Glutamatergic neuron (in vitro differentiated cells): ENCODE data around the gene IFITM1. TPM values are rescaled to one million over a fixed set of nuclear protein-coding genes. Genes with fewer than 3 reads are reported as not detected.
"Not testable (repeated sequence)": the region's sequence is repeated elsewhere in the genome, so short reads cannot be mapped to it uniquely, and the experiment has no call there.

Experiments used
- DNase-seq: peaks from one replicate; pipeline ENCODE4 v3.0.0; 2022
- H3K27ac Mint-ChIP-seq: one replicate; pipeline ENCODE4 v1.8.0; 2020; ENCODE audit warnings: mild to moderate bottlenecking, mixed read lengths, inconsistent platforms; ENCODE audit not compliant: unreplicated experiment
- H3K27me3 Mint-ChIP-seq: one replicate; pipeline ENCODE4 v1.8.0; 2020; ENCODE audit warnings: mild to moderate bottlenecking, moderate library complexity, mixed read lengths, inconsistent platforms; ENCODE audit not compliant: unreplicated experiment
- H3K36me3 Mint-ChIP-seq: one replicate; pipeline ENCODE4 v1.8.0; 2020; ENCODE audit warnings: mild to moderate bottlenecking, mixed read lengths, inconsistent platforms; ENCODE audit not compliant: unreplicated experiment
- H3K4me1 Mint-ChIP-seq: one replicate; pipeline ENCODE4 v1.8.0; 2020; ENCODE audit warnings: mild to moderate bottlenecking, low read depth, mixed read lengths, inconsistent platforms; ENCODE audit not compliant: unreplicated experiment
- H3K4me3 Mint-ChIP-seq: one replicate; pipeline ENCODE4 v1.8.0; 2020; ENCODE audit warnings: mild to moderate bottlenecking, mixed read lengths, inconsistent platforms; ENCODE audit not compliant: unreplicated experiment
- H3K9me3 Mint-ChIP-seq: one replicate; pipeline ENCODE4 v1.8.0; 2020; ENCODE audit warnings: mild to moderate bottlenecking, moderate library complexity, mixed read lengths, inconsistent platforms; ENCODE audit not compliant: unreplicated experiment
- total RNA-seq: library from RNA; stranded (reverse); fragmentation: NEBNext Ultra II Directional; extraction: Animal tissue kit (Norgen Biotek cat#: 25700); gene quantifications from one replicate; pipeline ENCODE4 v1.2.1, GENCODE V29; 2021; ENCODE audit not compliant: unreplicated experiment
- TF ChIP-seq, protein P1 (sequence below): fragments of 200-600 bp; sonication (generic); IDR thresholded peaks from one replicate; pipeline ENCODE4 v1.5.0; 2021; ENCODE audit not compliant: partially characterized antibody, unreplicated experiment

IFITM1 gene
- total RNA-seq, 1 donor from 2014 or later: 2.6 TPM

DNA sequence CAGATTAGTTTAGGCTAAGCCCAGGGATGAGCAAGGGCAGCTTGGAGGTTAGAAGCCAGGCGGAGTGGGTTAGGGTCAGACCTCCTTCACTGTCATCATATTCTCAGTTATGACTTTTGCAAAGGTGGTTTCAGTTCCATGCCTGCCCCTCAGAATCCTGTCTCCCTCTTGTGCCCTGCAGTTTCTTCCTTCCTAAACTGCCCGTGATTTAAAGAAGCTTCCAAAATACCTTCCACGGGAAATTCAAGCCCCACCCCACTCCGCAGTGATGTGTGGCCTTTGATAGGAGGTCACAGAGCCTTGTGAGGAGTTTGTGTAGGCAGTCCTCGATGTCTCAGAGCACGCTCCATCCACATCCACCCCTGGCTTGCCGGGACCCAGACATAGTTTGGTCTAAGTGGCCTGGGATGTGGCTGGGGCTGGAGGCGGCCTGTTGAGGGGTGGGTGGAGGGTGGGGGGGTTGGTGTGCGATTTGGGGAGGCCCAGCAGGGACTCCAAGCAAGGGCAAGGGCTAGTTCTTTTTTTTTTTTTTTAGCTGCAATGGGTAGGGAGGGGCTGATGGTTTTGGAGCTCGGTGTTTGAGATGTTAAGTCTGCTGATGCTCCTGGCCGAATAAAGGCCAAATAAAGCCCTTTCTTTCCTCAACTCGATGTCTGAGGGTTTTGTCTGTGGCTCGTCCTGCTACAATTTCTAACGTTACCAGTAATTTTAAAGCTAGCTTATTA, 1.6 kb upstream of the IFITM1 start:
- Mint-ChIP-seq H3K27me3 (peaks cover 19% of the 10 kb centered on the region), H3K4me3 (peak overlapping the region; percentile 76), H3K36me3 (no peaks in the 10 kb centered on the region), H3K9me3 (peaks cover 8% of the 10 kb centered on the region), H3K4me1 (peaks cover 13% of the 10 kb centered on the region), H3K27ac (no peak overlapping the region)
- no peak for DNase-seq
- TF ChIP-seq, protein P1, sequence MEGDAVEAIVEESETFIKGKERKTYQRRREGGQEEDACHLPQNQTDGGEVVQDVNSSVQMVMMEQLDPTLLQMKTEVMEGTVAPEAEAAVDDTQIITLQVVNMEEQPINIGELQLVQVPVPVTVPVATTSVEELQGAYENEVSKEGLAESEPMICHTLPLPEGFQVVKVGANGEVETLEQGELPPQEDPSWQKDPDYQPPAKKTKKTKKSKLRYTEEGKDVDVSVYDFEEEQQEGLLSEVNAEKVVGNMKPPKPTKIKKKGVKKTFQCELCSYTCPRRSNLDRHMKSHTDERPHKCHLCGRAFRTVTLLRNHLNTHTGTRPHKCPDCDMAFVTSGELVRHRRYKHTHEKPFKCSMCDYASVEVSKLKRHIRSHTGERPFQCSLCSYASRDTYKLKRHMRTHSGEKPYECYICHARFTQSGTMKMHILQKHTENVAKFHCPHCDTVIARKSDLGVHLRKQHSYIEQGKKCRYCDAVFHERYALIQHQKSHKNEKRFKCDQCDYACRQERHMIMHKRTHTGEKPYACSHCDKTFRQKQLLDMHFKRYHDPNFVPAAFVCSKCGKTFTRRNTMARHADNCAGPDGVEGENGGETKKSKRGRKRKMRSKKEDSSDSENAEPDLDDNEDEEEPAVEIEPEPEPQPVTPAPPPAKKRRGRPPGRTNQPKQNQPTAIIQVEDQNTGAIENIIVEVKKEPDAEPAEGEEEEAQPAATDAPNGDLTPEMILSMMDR: no peak

DNA sequence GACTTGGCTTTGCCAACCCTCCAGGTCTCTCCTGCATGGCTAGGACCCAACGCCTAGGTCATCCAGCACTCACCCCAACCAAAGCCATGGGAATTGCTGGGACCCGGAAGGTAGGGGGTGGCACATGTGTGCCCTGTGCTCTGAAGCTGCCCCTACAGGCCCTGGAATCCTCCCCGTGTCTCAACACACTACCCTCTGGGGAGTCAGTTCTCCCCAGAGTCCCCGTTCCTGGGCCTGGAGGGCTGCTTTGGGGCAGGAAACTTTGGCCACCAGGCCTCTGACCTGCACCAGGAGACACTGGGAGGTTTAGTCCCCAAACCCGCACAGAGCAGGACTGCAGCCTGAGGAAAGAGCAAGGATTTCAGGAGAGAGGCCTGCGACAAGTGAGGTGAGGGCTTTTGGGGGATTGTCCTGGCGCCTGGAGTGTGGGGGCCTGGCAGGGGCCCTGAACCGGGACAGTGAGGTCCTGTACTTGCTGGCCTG, 495 bp upstream of the IFITM1 start:
- no peak overlapping the region for H3K4me3 Mint-ChIP-seq
- DNase-seq: no peak
- H3K4me1 Mint-ChIP-seq: peaks cover 8% of the 10 kb centered on the region
- H3K27me3 Mint-ChIP-seq: peaks cover 21% of the 10 kb centered on the region
- TF ChIP-seq, protein P1: no peak
- H3K9me3 Mint-ChIP-seq: peaks cover 8% of the 10 kb centered on the region
- no peaks in the 10 kb centered on the region for H3K36me3 Mint-ChIP-seq
- H3K27ac Mint-ChIP-seq: no peak overlapping the region

DNA sequence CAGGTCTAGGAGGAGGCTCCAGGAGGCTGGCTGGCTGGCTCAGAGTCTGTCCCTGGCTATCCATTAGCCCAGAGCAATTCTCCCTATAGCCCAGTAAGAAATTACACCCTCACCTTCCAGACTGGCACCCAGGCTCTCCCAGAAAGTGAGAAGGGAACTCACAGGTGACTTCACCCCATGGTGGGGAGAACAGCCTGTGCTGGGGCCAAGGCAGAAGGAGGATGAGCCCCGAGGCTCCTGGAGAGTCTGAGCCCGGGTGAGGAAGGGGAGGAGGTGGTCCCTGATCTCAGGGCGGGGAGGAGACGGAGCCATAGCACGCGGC, 675 bp downstream of the IFITM1 start:
- peaks cover 14% of the 10 kb centered on the region for H3K27me3 Mint-ChIP-seq
- not testable (repeated sequence) for H3K36me3 Mint-ChIP-seq, H3K4me3 Mint-ChIP-seq, DNase-seq, H3K9me3 Mint-ChIP-seq, H3K27ac Mint-ChIP-seq, H3K4me1 Mint-ChIP-seq

DNA sequence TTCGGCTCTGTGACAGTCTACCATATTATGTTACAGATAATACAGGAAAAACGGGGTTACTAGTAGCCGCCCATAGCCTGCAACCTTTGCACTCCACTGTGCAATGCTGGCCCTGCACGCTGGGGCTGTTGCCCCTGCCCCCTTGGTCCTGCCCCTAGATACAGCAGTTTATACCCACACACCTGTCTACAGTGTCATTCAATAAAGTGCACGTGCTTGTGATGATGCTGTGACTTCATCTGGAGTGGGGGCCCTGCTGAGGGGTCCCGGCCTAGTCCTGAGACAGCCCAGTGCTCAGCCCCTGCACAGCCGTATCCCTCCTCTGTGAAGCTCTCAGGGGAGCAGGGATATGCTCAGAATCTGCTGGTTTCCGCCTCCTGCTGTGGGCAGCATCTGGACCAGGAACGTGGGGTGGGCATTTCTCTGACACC, 1.2 kb downstream of the IFITM1 start:
- no peak for DNase-seq
- Mint-ChIP-seq H3K36me3 (no peaks in the 10 kb centered on the region), H3K27me3 (peaks cover 14% of the 10 kb centered on the region), H3K9me3 (peaks cover 2% of the 10 kb centered on the region), H3K4me1 (peaks cover 4% of the 10 kb centered on the region), H3K4me3 (no peak overlapping the region), H3K27ac (no peak overlapping the region)
- TF ChIP-seq, protein P1: no peak

DNA sequence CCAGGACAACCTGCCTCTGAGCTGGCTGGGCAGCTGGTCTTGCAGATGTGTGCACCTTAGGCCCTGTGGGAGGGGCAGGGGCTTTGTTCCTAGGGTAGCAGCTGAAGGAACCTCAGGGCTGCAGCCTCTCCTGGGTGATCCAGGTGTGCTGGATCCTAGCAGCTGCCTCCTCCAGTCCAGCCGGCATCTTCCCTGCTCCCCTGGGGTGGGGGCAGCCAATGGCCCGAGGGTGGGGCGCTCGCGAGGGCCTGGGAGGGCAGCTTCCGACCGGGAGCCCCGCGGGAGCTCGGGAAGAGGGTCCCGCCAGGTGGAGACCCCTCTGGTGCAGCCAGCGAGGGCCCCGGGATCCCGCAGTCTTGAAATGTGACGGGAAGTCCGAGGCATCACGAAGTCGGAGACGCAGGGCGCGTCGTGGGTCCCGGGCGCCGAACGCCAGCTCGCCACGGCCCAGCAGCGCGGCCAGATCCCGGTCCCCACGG, 1.7 kb downstream of the IFITM1 start:
- TF ChIP-seq, protein P1: no peak
- H3K4me3 Mint-ChIP-seq: no peak overlapping the region
- no peak for DNase-seq
- H3K27ac Mint-ChIP-seq: no peak overlapping the region
- peaks cover 6% of the 10 kb centered on the region for H3K4me1 Mint-ChIP-seq
- H3K9me3 Mint-ChIP-seq: peaks cover 2% of the 10 kb centered on the region
- H3K36me3 Mint-ChIP-seq: no peaks in the 10 kb centered on the region
- H3K27me3 Mint-ChIP-seq: peaks cover 16% of the 10 kb centered on the region
